GM19043 (cell line): ENCODE measurements around the gene HYPK.
"Not testable (repeated sequence)": the region's sequence is repeated elsewhere in the genome, so short reads cannot be mapped to it uniquely, and the experiment has no call there.

Experiments used
- ATAC-seq: cut with Tn5 transposase; IDR thresholded peaks from one replicate; pipeline ENCODE4 v1.9.1; 2021; ENCODE audit warnings: low read depth; ENCODE audit not compliant: unreplicated experiment

Gene HYPK

GRCh38 chr15:43794269-43795037 is 5.9 kb upstream of the HYPK start:
- ATAC-seq, result no peak

DNA sequence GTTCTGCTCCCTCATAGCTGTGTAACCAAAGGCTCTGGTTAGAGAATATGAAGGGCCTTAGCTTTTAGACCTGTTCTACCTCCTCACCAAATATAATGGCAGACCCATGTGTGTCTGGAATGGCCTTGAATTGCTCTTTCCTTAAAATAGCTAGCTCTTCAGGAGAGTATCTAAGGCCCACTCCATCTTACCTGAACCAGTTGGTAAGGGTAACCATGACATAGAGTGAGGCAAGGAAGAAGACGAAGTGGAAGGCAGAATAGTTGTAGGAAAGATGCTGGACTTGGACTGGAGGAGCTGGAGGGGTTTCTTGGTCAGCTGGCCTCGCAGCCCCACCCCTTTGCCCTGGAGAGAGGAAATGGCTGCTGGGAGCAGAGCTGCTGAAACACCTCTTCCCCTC is 5.2 kb upstream of the HYPK start:
- ATAC-seq, result no peak

- ATAC-seq, result no peak
Measured at GRCh38 chr15:43795997-43796396, 4.4 kb upstream of the HYPK start.

DNA sequence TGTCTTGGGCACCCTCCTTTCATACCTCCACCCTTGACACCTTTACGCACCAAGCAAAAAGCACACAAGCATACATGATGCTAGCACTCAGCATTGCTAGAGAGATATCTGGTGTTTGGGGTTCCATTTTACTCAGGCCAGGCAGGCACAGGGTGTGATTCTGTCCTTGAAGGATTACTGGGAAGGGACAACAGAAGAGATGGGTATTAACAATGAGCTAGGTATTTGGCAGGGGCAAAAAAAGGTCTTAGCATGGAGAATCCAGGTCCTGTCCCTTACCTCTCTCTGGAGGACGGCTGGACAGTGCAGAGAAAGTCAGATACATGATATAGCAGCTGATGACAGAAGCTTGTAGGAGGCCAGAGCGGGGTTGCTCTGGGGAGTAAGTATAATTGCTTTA is 3.8 kb upstream of the HYPK start:
- ATAC-seq, result no peak

GRCh38 chr15:43799209-43799944 is 1.0 kb upstream of the HYPK start:
- ATAC-seq, result no peak

DNA sequence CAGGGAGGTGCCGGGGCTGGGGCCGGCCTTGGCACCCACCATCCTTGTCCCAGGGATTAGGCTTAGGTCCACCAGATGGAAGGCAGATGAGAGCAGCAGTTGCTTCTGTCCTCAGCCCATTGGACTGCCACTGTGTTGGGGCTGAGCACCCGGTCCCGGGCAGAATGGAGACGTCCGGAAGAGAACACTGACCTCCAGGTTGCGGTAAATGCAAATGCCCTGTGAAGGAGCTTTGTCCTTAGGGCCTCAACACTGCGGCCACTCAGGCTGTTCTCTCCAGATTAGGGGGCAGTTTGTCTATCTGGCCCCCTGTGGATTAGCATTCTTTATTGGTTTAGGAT is 484 bp upstream of the HYPK start, which contains the start of gene SERINC4:
TSS of gene SERINC4 (minus strand) at position 276 of the 341 bp plus-strand sequence. CDS start at position 42, 234 bp downstream.
- no peak for ATAC-seq

- ATAC-seq, result not testable (repeated sequence)
Measured at GRCh38 chr15:43802676-43803075, 2.3 kb downstream of the HYPK start.

DNA sequence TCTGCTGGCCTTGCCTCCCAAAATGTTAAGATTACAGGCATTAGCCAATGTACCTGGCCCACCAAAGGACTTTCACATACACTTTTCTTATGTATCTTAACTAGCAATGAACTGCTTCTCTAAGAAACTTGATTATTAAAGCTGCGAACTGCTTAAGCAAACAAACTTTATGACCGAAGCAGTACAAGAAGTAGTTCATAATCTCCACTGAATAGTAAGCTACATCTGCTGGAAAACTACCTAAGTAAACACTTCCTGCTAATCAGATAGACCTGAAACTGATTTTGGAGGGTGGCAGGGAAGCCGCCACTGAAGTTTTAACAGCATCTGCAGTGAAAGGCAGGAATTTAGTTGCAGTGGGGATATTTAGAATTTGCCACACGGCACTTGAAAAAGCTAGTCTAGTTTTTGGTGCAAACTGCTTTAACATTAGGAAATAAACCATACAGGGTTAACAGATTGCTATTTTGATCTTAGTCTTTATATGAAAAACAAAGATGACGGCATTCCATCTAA is 8.1 kb downstream of the HYPK start:
- ATAC-seq, result no peak

GRCh38 chr15:43808960-43809678 is 8.7 kb downstream of the HYPK start:
- peak; percentile 59 for ATAC-seq

DNA sequence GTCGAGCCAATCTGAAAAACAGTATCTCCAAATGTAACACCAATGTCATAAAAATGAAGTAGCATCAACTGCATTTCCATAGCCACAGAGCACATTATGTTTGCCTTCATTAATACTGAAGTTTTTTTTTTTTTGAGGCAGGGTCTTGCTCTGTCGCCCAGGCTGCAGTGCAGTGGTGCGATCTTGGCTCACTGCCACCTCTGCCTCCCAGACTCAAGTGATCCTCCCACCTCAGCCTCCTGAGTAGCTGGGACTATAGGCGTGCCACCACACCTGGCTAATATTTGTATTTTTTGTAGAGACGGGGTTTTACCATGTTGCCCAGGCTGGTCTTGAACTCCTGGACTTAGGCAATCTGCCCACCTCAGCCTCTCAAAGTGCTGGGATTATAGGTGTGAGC is 14.7 kb downstream of the HYPK start:
- not testable (repeated sequence) for ATAC-seq

- no peak for ATAC-seq
Measured at GRCh38 chr15:43821505-43821904, 21.1 kb downstream of the HYPK start.

DNA sequence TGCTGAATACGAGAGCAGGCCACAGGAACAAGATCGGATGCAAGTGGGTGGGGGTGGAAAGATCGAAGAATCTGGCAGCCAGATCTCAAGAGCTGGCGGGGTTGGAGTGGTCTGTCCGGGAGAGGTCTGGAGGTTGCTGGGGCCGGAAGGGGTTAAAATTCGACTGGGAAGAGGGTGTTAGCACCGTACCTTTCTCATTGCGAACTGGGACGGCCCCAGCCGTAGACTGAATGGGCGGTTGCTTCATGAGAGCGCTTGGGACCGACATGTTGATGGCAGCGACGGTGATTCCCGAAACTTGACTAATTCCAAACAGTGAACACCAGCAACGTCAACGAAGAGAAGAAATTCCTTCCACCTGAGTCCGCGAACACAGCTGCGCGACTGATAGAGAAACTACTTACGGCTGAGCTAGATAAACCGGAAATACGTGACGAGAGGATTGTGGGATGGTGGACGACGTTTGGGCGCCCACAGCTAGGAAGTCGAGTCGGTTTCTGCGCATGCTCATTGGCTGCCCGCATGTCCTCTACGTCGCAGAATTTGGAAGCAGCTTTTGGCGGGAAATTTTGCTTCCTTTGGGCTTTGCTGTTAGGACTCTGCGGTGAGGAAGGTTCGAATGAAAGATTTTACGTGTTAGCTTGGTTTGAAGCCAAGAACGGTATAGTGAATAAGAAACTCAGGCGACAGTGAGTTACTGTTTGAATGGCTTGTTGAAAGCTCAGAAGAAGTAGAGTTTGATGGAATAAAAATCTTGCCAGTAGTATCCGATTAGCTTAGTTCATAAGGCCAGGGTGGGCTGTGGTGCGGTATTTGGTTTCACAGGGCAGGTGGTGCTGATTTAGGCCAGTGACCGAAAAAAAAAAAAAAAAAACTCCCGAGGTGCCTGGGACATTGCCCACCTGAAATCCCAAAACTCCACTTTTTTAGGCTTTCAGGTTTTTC is 24.2 kb downstream of the HYPK start, which contains the start of gene MFAP1:
TSS of gene MFAP1 (minus strand) at position 389 of the 945 bp plus-strand sequence. CDS start at position 268, 121 bp downstream.
- peak; percentile 58 for ATAC-seq

DNA sequence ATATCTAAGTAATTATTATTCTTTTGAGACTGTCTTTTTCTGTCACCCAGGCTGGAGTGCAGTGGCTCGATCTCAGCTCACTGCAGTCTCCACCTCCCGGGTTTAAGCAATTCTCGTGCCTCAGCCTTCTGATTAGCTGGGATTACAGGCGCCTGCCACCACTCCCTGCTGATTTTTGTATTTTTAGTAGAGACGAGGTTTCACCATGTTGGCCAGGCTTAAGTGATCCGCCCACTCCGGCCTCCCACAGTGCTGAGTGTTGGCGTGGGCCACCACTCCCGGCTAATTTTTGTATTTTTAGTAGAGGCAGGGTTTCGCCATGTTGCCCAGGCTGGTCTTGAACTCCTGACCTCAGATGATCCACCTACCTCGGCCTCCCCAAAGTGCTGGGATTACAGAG is 24.9 kb downstream of the HYPK start:
- not testable (repeated sequence) for ATAC-seq

DNA sequence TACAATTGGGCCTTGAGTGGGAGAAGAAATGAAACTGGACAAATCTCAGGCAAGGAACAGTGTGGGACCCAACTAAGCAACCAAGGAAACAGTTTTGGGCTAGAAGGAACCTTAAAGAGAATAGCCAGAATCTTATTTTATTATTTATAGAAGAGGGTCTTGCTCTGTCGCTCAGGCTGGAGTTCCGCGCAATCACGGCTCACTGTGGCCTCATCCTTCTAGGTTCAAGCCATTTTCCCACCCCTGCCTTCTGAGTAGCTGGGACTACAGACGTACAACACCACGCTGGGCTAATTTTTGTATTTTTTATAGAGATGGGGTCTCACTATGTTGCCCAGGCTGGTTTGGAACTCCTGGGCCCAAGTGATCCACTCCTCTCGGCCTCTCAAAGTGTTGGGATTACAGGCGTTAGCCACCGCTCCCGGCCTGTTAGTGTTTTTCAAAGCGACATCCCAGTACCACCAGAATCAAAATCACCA is 25.7 kb downstream of the HYPK start:
- no peak for ATAC-seq

DNA sequence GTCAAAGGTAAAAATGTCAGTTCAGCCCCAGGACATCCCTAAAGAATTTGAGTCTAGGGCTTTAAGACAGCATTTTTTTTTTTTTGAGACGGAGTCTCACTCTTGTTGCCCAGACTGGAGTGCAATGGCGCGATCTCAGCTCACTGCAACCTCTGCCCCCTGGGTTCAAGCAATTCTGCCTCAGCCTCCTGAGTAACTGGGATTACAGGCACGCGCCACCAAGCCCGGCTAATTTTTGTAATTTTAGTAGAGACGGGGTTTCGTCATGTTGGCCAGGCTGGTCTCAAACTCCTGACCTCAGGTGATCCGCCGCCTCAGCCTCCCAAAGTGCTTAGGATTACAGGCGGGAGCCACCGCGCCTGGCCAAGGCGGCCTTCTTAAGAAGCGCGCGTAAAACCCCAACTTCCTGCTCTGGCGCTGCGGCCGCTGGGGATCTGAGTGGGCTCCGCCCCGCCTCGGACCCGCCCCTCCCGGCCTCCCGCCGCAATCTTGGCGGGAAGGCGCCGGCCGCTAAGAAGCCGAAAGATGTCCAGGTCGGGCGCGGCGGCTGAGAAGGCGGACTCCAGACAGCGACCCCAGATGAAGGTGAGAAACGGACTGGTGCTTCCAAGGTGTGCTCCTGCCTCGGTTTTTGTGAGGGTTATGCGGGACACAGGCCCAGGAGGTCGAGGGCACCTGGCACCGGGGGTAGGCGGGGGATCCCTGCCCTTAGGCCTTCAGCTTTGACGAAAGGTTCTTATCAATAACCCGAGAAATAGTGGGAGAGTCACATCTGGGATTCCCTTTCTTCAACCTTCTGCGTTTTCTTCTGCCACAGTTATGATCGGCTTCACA is 26.3 kb downstream of the HYPK start, which contains the start of gene WDR76:
TSS of gene WDR76 (plus strand) at position 495 of the 834 bp plus-strand sequence. CDS start at position 526, 31 bp downstream.
- peak; percentile 57 for ATAC-seq

DNA sequence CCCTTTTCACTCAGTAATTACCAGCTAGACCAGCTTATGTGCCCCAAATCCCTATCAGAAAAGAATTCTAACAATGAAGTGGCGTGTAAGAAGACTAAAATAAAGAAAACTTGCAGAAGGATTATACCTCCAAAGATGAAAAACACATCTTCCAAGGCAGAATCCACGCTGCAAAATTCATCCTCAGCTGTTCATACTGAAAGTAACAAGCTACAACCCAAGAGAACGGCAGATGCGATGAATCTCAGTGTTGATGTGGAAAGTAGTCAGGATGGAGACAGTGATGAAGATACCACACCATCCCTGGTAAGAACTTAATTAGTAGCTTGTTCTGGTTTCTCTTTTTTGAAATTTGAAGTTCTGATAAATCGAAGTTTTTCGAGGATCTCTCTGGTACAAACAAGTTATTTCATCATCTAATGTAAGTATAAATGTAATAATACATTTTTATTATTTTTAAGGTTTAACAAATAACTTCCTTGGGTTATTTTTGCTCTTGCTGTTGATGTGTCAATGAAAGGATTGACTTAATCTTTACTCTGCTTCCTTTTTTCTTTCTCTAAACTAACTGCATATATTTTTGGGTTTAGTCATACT is 27.8 kb downstream of the HYPK start:
- no peak for ATAC-seq

GRCh38 chr15:43829951-43830540 is 29.6 kb downstream of the HYPK start:
- ATAC-seq, result not testable (repeated sequence)
